ENCODE measurements around the gene BATF. TPM values are rescaled to one million over a fixed set of nuclear protein-coding genes. Genes with fewer than 3 reads are reported as not detected.

BATF gene
- total RNA-seq, 2 experiments from 2014 or later = 46.4 to 47.0 TPM

DNA sequence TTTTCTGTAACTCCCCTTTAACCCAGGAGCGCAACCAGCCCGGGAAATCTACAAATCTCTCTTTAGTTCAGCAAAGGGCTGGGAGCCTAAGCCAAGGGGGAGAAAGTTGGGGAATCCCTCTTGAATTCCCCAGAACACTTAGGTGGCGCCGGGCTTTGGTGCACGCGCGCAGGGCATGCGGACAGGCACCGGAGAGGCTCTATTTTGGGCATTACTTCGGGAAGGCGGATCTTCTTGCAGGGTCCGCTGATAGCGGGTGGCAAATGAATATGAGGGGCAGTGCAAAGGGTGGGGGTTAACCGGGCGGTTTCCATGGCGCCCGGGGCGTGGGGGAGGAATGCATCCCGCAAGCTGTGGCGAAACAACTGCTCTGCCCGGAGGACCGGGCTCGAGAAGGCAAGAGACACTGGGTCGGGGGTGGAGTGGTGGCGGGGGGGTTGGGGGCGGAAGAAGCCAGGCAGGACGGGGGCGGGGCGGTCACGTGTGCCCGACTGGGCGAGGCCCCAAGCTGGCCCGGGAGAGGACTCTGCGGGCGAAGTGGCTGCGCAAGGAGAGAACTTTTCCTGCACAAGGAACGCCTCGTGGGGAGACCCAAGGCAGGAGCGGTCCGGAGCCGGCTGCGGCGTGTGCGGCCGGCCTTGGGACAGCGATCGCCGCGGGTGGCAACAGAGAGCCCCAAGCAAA, 56.0 kb downstream of the BATF start, which contains the start of gene FLVCR2:
TSS of gene FLVCR2 (plus strand) at position 519 of the 684 bp plus-strand sequence. CDS start 353 bp downstream, outside the sequence.
- TF ChIP-seq, protein P1, sequence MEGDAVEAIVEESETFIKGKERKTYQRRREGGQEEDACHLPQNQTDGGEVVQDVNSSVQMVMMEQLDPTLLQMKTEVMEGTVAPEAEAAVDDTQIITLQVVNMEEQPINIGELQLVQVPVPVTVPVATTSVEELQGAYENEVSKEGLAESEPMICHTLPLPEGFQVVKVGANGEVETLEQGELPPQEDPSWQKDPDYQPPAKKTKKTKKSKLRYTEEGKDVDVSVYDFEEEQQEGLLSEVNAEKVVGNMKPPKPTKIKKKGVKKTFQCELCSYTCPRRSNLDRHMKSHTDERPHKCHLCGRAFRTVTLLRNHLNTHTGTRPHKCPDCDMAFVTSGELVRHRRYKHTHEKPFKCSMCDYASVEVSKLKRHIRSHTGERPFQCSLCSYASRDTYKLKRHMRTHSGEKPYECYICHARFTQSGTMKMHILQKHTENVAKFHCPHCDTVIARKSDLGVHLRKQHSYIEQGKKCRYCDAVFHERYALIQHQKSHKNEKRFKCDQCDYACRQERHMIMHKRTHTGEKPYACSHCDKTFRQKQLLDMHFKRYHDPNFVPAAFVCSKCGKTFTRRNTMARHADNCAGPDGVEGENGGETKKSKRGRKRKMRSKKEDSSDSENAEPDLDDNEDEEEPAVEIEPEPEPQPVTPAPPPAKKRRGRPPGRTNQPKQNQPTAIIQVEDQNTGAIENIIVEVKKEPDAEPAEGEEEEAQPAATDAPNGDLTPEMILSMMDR (IDR thresholded peaks at IDR 0.05) = no peak
- ATAC-seq = peak; percentile 61
- intact Hi-C loops (cut with micrococcal nuclease) = no loop called here
- peak; percentile 46 for DNase-seq
- Mint-ChIP-seq H3K27ac (peak within 1 kb of the TSS; percentile 59), H3K9me3 (no peaks in the 10 kb centered on the region), H3K4me3 (peak within 1 kb of the TSS; percentile 77), H3K4me1 (ENCODE audit: low read depth) (peaks cover 20% of the 10 kb centered on the region), H3K36me3 (ENCODE audit: low read depth) (no peaks in the 10 kb centered on the region), H3K27me3 (peaks cover 3% of the 10 kb centered on the region)
- ChIA-PET POLR2A (interaction anchor here (0.7 to 1.7 kb wide), 4 partner anchors 10 to 76 kb away, joined by 3 to 5 read pairs (median 4); no protein-coding TSS in a partner anchor), CTCF (interaction anchor here (1.0 to 12.0 kb wide), 38 partner anchors 9 to 410 kb away, joined by 3 to 281 read pairs (median 6); partner anchors contain the start of genes ERG28, IFT43 and TTLL5)

DNA sequence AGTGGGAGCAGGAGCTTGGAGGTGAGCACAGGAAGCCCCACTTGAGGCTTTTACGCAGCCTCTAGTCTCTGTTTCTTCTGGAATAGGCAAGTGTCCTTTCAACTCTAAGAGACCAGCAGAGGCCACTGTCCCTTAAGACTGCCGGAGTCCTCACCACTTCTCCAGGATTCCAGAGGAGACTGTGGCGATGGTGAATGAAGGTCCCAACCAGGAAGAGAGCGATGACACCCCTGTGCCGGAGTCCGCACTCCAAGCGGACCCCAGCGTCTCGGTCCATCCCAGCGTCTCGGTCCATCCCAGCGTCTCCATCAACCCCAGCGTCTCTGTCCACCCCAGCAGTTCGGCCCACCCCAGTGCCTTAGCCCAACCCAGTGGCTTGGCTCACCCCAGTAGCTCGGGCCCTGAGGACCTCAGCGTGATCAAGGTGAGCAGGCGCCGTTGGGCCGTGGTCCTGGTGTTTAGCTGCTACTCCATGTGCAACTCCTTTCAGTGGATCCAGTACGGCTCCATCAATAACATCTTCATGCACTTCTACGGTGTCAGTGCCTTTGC, 56.6 kb downstream of the BATF start:
- TF ChIP-seq, protein P1 (IDR thresholded peaks at IDR 0.05) = no peak
- POLR2A ChIA-PET = interaction anchor here (0.7 to 1.7 kb wide), 3 partner anchors 10 to 72 kb away, joined by 3 to 4 read pairs (median 3); no protein-coding TSS in a partner anchor
- Mint-ChIP-seq H3K27me3 (peaks cover 3% of the 10 kb centered on the region), H3K9me3 (no peaks in the 10 kb centered on the region), H3K4me3 (peak overlapping the region; percentile 77), H3K27ac (no peak overlapping the region), H3K4me1 (ENCODE audit: low read depth) (peaks cover 20% of the 10 kb centered on the region), H3K36me3 (ENCODE audit: low read depth) (no peaks in the 10 kb centered on the region)
- DNase-seq (no peak), ATAC-seq (peak; percentile 6)
- intact Hi-C loops (cut with micrococcal nuclease) = no loop called here
- CTCF ChIA-PET = interaction anchor here (1.0 to 12.0 kb wide), 12 partner anchors 9 to 400 kb away, joined by 3 to 281 read pairs (median 7); partner anchors contain the start of genes ERG28 and TTLL5

DNA sequence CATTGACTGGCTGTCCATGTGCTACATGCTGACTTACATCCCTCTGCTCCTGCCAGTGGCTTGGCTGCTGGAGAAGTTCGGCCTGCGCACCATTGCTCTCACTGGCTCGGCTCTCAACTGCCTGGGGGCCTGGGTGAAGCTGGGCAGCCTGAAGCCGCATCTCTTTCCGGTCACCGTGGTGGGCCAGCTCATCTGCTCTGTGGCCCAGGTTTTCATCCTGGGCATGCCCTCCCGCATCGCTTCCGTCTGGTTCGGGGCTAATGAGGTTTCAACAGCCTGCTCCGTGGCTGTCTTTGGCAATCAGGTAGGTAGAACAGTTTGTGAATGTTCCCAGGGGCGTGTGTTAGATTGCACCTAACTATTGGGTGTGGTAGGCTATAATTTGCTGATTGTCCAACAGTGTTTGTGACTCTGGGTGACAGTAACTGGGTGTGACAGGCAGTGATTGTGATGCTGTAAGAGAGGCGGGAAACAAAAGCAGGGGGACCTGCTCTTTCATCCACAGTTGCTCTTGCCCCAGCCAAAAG, 57.1 kb downstream of the BATF start:
- CTCF ChIA-PET = interaction anchor here (1.5 to 12.0 kb wide), 4 partner anchors 18 to 129 kb away, joined by 3 to 281 read pairs (median 22); partner anchors contain the start of genes ERG28 and TTLL5
- TF ChIP-seq, protein P1 (IDR thresholded peaks at IDR 0.05) = no peak
- DNase-seq (no peak), ATAC-seq (no peak)
- H3K27ac Mint-ChIP-seq = no peak overlapping the region
- peaks cover 3% of the 10 kb centered on the region for H3K27me3 Mint-ChIP-seq
- no peaks in the 10 kb centered on the region for H3K9me3 Mint-ChIP-seq
- H3K36me3 Mint-ChIP-seq (ENCODE audit: low read depth) = no peaks in the 10 kb centered on the region
- peak overlapping the region; percentile 77 for H3K4me3 Mint-ChIP-seq
- intact Hi-C loops (cut with micrococcal nuclease) = no loop called here
- POLR2A ChIA-PET = interaction anchor here (1.4 to 1.7 kb wide), 2 partner anchors 40 to 71 kb away, joined by 3 to 4 read pairs; no protein-coding TSS in a partner anchor
- H3K4me1 Mint-ChIP-seq (ENCODE audit: low read depth) = peaks cover 20% of the 10 kb centered on the region

DNA sequence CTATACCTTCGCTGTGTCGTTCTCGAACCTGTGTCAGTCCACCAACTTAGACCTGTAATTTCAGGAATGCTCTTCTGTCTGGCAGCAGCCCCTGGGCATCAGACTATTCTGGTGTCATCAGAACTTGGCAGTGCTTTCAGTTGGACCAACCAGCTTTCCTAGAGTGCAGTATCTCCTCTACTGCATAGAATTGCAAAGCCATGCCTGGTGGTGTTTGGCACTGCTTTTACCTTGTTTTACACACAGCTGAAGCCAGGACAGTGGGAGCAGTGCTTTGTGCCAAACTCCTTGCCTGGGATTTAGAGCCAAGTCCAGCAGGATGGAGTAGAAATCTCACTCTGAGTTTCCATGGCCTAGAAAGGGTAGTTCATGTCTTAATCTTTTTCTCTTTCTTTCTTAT, 57.6 kb downstream of the BATF start:
- intact Hi-C loops (cut with micrococcal nuclease) = no loop called here
- Mint-ChIP-seq H3K36me3 (ENCODE audit: low read depth) (no peaks in the 10 kb centered on the region), H3K4me1 (ENCODE audit: low read depth) (peaks cover 20% of the 10 kb centered on the region), H3K4me3 (peak overlapping the region; percentile 77), H3K9me3 (no peaks in the 10 kb centered on the region), H3K27me3 (peaks cover 3% of the 10 kb centered on the region), H3K27ac (no peak overlapping the region)
- DNase-seq = no peak
- no peak for ATAC-seq
- ChIA-PET CTCF (interaction anchor here (3.6 to 12.0 kb wide), 2 partner anchors 18 to 75 kb away, joined by 29 to 281 read pairs; partner anchors contain the start of genes ERG28 and TTLL5), POLR2A (interaction anchor here (1.4 kb wide), 1 partner anchor 71 kb away, joined by 3 read pairs; no protein-coding TSS in a partner anchor)
- TF ChIP-seq, protein P1 (IDR thresholded peaks at IDR 0.05) = no peak

All from activated CD8-positive, alpha-beta T cell treated with anti-CD3 and anti-CD28 coated beads for 36 hours (primary cell).